Endodermal cell (in vitro differentiated cells): Measurements from ENCODE around the gene NLN. TPM values are rescaled to one million over a fixed set of nuclear protein-coding genes. Genes with fewer than 3 reads are reported as not detected.

Experiments used
- DNase-seq: peaks from one replicate; pipeline ENCODE4 v3.0.0-alpha.2; 2017
- H3K27ac ChIP-seq: 2 replicates; pipeline ENCODE4 v1.5.1; 2013; ENCODE audit warnings: mild to moderate bottlenecking, low read depth, low read length, moderate library complexity
- H3K27me3 ChIP-seq: 2 replicates; pipeline ENCODE4 v1.6.1; 2013; ENCODE audit warnings: mild to moderate bottlenecking, low read length, moderate library complexity; ENCODE audit not compliant: insufficient read depth, control insufficient read depth, poor library complexity, severe bottlenecking
- H3K36me3 ChIP-seq: 2 replicates; pipeline ENCODE4 v1.7.0; 2013; ENCODE audit warnings: mild to moderate bottlenecking, low read length, moderate library complexity; ENCODE audit not compliant: control insufficient read depth, insufficient read depth
- H3K4me1 ChIP-seq: one replicate; pipeline ENCODE4 v1.7.0; 2013; ENCODE audit warnings: low read length; ENCODE audit not compliant: control insufficient read depth, insufficient read depth
- H3K4me3 ChIP-seq: 2 replicates; pipeline ENCODE4 v1.5.1; 2013; ENCODE audit warnings: mild to moderate bottlenecking, low read length, moderate library complexity
- H3K9ac ChIP-seq: 2 replicates; pipeline ENCODE4 v1.6.1; 2013; ENCODE audit warnings: mild to moderate bottlenecking, low read length, moderate library complexity; ENCODE audit not compliant: poor library complexity, severe bottlenecking; ENCODE audit errors: extremely low read depth
- H3K9me3 ChIP-seq: 2 replicates; pipeline ENCODE4 v1.6.1; 2013; ENCODE audit warnings: mild to moderate bottlenecking, low read length, moderate library complexity; ENCODE audit not compliant: control insufficient read depth
- H3K27ac Mint-ChIP-seq: 2 replicates; pipeline ENCODE4 v1.8.0; 2020; ENCODE audit warnings: mixed read lengths
- H3K27me3 Mint-ChIP-seq: 2 replicates; pipeline ENCODE4 v1.8.0; 2021; ENCODE audit warnings: mild to moderate bottlenecking, mixed read lengths; ENCODE audit not compliant: insufficient read depth
- H3K36me3 Mint-ChIP-seq: 2 replicates; pipeline ENCODE4 v1.8.0; 2020; ENCODE audit warnings: low read depth, mixed read lengths
- H3K4me1 Mint-ChIP-seq: 2 replicates; pipeline ENCODE4 v1.8.0; 2020; ENCODE audit warnings: mixed read lengths
- H3K4me3 Mint-ChIP-seq: 2 replicates; pipeline ENCODE4 v1.8.0; 2020; ENCODE audit warnings: mild to moderate bottlenecking, moderate library complexity, mixed read lengths
- H3K9me3 Mint-ChIP-seq: 2 replicates; pipeline ENCODE4 v1.8.0; 2020; ENCODE audit warnings: mild to moderate bottlenecking, mixed read lengths
- CTCF ChIP-seq: fragments of 200-600 bp; sonication (generic); conservative IDR thresholded peaks from 2 replicates; pipeline ENCODE4 v1.5.0; 2021; ENCODE audit warnings: antibody characterized with exemption, mild to moderate bottlenecking
- WGBS, 2 experiments: methylation state at CpG; one replicate each; pipeline versions ENCODE4 v1.1.5 to v1.1.7; 2013; ENCODE audit warnings: missing lambda C conversion rate in 2 of 2, mixed read lengths in 1 of 2; ENCODE audit not compliant: insufficient coverage in 1 of 2, insufficient read length in 1 of 2; 5-methylcytosine and 5-hydroxymethylcytosine counted together
- total RNA-seq, 2 donors: library from RNA; stranded (reverse); fragmentation: NEBNext Ultra II Directional in 1 of 2; extraction: Animal tissue kit (Norgen Biotek cat#: 25700) in 1 of 2; gene quantifications; 2 replicates in 1 of 2; 3 replicates in 1 of 2; pipeline ENCODE4 v1.2.1, GENCODE V29; 2021

The NLN gene
- total RNA-seq, 2 donors from 2014 or later = 110 to 136 TPM

GRCh38 chr5:65825408-65826328 is 103.7 kb downstream of the NLN start:
- H3K36me3 Mint-ChIP-seq = peaks cover 28% of the 10 kb centered on the region
- H3K36me3 ChIP-seq = peaks cover 20% of the 10 kb centered on the region
- 96 to 97% methylated on average over 4 to 5 of the region's 5 CpGs for whole genome bisulfite sequencing, 2 experiments
- H3K27ac ChIP-seq = no peak overlapping the region
- H3K9me3 Mint-ChIP-seq = no peaks in the 10 kb centered on the region
- H3K27ac Mint-ChIP-seq = no peak overlapping the region
- H3K27me3 Mint-ChIP-seq = no peaks in the 10 kb centered on the region
- H3K9me3 ChIP-seq = no peaks in the 10 kb centered on the region
- no peak overlapping the region for H3K9ac ChIP-seq
- H3K4me3 Mint-ChIP-seq = no peak overlapping the region
- H3K27me3 ChIP-seq = no peaks in the 10 kb centered on the region
- no peak for DNase-seq
- no peak for TF ChIP-seq CTCF
- no peak overlapping the region for H3K4me3 ChIP-seq
- H3K4me1 ChIP-seq = no peaks in the 10 kb centered on the region
- peaks cover 14% of the 10 kb centered on the region for H3K4me1 Mint-ChIP-seq

- DNase-seq = no peak
- no peak for TF ChIP-seq CTCF
- Mint-ChIP-seq H3K9me3 (no peaks in the 10 kb centered on the region), H3K36me3 (peaks cover 20% of the 10 kb centered on the region), H3K4me3 (no peak overlapping the region), H3K4me1 (peaks cover 7% of the 10 kb centered on the region), H3K27ac (no peak overlapping the region), H3K27me3 (no peaks in the 10 kb centered on the region)
- Histone ChIP-seq H3K9ac (no peak overlapping the region), H3K36me3 (peaks cover 19% of the 10 kb centered on the region), H3K27me3 (no peaks in the 10 kb centered on the region), H3K4me3 (no peak overlapping the region), H3K27ac (peak overlapping the region; percentile 38), H3K4me1 (no peaks in the 10 kb centered on the region), H3K9me3 (no peaks in the 10 kb centered on the region)
- WGBS, 2 experiments = 94 to 96% methylated on average over 9 to 12 of the region's 12 CpGs
These were observed 106.3 kb downstream of the NLN start for GRCh38 chr5:65828022-65828896.

- Histone ChIP-seq H3K27me3 (no peaks in the 10 kb centered on the region), H3K27ac (peak overlapping the region; percentile 87), H3K9me3 (no peaks in the 10 kb centered on the region), H3K9ac (no peak overlapping the region), H3K4me3 (no peak overlapping the region), H3K4me1 (peaks cover 7% of the 10 kb centered on the region), H3K36me3 (no peaks in the 10 kb centered on the region)
- no peak for TF ChIP-seq CTCF
- no peaks in the 10 kb centered on the region for H3K9me3 Mint-ChIP-seq
- H3K36me3 Mint-ChIP-seq = peaks cover 7% of the 10 kb centered on the region
- no peak overlapping the region for H3K27ac Mint-ChIP-seq
- DNase-seq = no peak
- H3K4me1 Mint-ChIP-seq = peaks cover 16% of the 10 kb centered on the region
- WGBS, 2 experiments = 43 to 88% methylated on average over 1 of the region's 2 CpGs
- H3K27me3 Mint-ChIP-seq = no peaks in the 10 kb centered on the region
- no peak overlapping the region for H3K4me3 Mint-ChIP-seq
These were observed 108.9 kb downstream of the NLN start for GRCh38 chr5:65830856-65831255.
